Activated CD4-positive, alpha-beta T cell treated with anti-CD3 and anti-CD28 coated beads for 24 hours (primary cell): ENCODE data around the gene AUP1.
"Not testable (repeated sequence)": the region's sequence is repeated elsewhere in the genome, so short reads cannot be mapped to it uniquely, and the experiment has no call there.

Experiments
- DNase-seq, 2 donors: peaks; one replicate each; pipeline ENCODE4 v3.0.0-alpha.2; 2020; ENCODE audit warnings: low read depth in 2 of 2

AUP1 gene

GRCh38 chr2:74498500-74499266 lies 30.8 kb downstream of the AUP1 start:
- DNase-seq, result no peak

GRCh38 chr2:74497777-74498499 lies 31.6 kb downstream of the AUP1 start:
- no peak for DNase-seq

GRCh38 chr2:74496997-74497776 lies 32.3 kb downstream of the AUP1 start:
- no peak for DNase-seq

GRCh38 chr2:74495440-74495839 lies 34.1 kb downstream of the AUP1 start:
- no peak for DNase-seq

- no peak for DNase-seq
Measured at GRCh38 chr2:74493546-74493945, 36.0 kb downstream of the AUP1 start.

GRCh38 chr2:74491648-74492544 lies 37.6 kb downstream of the AUP1 start:
- no peak for DNase-seq

- no peak for DNase-seq
Measured at GRCh38 chr2:74489906-74490305, 39.6 kb downstream of the AUP1 start.

GRCh38 chr2:74488643-74489481 lies 40.6 kb downstream of the AUP1 start:
- DNase-seq, result no peak

- DNase-seq, result no peak
Measured at GRCh38 chr2:74486141-74486540, 43.4 kb downstream of the AUP1 start.

GRCh38 chr2:74483675-74484164 lies 45.8 kb downstream of the AUP1 start:
- DNase-seq, result not testable (repeated sequence)

- DNase-seq, result peak; percentile 83 to 90
Measured at GRCh38 chr2:74482801-74483674, 46.5 kb downstream of the AUP1 start, which contains the start of the genes CCDC142 and TTC31. CCDC142 (minus strand) TSS chr2:74482998; CDS start chr2:74482837, 161 bp downstream. TTC31 (plus strand) TSS chr2:74483081; CDS start chr2:74483096, 15 bp downstream.

GRCh38 chr2:74481961-74482800 lies 47.3 kb downstream of the AUP1 start:
- DNase-seq, result peak in 1 of 2 donors; percentile 35

GRCh38 chr2:74481431-74481830 lies 48.1 kb downstream of the AUP1 start:
- no peak for DNase-seq
